ENCODE results near the gene STRN4.
"Not testable (repeated sequence)": the region's sequence is repeated elsewhere in the genome, so short reads cannot be mapped to it uniquely, and the experiment has no call there.

DNA sequence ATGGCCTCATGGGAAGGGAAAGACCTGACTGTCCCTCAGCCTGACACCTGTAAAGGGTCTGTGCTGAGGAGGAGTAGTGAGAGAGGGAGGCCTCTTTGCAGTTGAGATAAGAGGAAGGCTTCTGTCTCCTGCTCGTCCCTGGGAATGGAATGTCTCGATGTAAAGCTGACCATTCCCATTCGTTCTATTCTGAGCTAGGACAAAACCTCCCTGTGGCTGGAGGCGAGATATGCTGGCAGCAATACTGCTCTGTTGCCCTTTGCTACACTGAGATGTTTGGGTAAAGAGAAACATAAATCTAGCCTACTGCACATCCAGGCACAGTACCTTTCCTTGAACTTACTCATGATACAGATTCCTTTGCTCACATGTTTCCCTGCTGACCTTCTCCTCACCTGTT lies 22.5 kb upstream of the STRN4 start:
- TF ChIP-seq C11orf30 (IDR thresholded peaks at IDR 0.05; ENCODE audit: low read depth); ZNF57 (CRISPR knock-in tag; IDR thresholded peaks at IDR 0.05); TBP (optimal IDR thresholded peaks at IDR 0.05; ENCODE audit: low read depth, low read length); FOXM1 (IDR thresholded peaks at IDR 0.05; ENCODE audit: low read depth); FOXM1 (CRISPR knock-in tag; IDR thresholded peaks at IDR 0.05; ENCODE audit: low read depth); POLR2A (conservative IDR thresholded peaks at IDR 0.05); MAFK (IDR thresholded peaks at IDR 0.05; ENCODE audit: low read length); HDGF (IDR thresholded peaks at IDR 0.05); ZNF121 (CRISPR knock-in tag; conservative IDR thresholded peaks at IDR 0.05); MXI1 (IDR thresholded peaks at IDR 0.05; ENCODE audit: low read depth, low read length); SMAD1 (IDR thresholded peaks at IDR 0.05; ENCODE audit: low read depth, low read length, partially characterized antibody): not testable (repeated sequence)
- TF ChIP-seq, protein P1, sequence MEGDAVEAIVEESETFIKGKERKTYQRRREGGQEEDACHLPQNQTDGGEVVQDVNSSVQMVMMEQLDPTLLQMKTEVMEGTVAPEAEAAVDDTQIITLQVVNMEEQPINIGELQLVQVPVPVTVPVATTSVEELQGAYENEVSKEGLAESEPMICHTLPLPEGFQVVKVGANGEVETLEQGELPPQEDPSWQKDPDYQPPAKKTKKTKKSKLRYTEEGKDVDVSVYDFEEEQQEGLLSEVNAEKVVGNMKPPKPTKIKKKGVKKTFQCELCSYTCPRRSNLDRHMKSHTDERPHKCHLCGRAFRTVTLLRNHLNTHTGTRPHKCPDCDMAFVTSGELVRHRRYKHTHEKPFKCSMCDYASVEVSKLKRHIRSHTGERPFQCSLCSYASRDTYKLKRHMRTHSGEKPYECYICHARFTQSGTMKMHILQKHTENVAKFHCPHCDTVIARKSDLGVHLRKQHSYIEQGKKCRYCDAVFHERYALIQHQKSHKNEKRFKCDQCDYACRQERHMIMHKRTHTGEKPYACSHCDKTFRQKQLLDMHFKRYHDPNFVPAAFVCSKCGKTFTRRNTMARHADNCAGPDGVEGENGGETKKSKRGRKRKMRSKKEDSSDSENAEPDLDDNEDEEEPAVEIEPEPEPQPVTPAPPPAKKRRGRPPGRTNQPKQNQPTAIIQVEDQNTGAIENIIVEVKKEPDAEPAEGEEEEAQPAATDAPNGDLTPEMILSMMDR (IDR thresholded peaks at IDR 0.05 in 2 of 3, conservative IDR thresholded peaks at IDR 0.05 in 1 of 3; ENCODE audit: insufficient read depth in 2 of 3, low read depth in 1 of 3, low read length in 3 of 3), result not testable (repeated sequence)
- TF ChIP-seq, protein P2, sequence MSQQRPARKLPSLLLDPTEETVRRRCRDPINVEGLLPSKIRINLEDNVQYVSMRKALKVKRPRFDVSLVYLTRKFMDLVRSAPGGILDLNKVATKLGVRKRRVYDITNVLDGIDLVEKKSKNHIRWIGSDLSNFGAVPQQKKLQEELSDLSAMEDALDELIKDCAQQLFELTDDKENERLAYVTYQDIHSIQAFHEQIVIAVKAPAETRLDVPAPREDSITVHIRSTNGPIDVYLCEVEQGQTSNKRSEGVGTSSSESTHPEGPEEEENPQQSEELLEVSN (IDR thresholded peaks at IDR 0.05; ENCODE audit: borderline replicate concordance in 1 of 2, extremely low read depth in 1 of 2, insufficient read depth in 1 of 2, insufficient read length in 1 of 2, low read depth in 1 of 2, low read length in 1 of 2, poor library complexity in 1 of 2, severe bottlenecking in 1 of 2), result not testable (repeated sequence)
